GM18520 (cell line): ENCODE data around the gene SPOCK1.

ENCODE experiments used
- ATAC-seq: cut with Tn5 transposase; IDR thresholded peaks from one replicate; pipeline ENCODE4 v1.9.1; 2021; ENCODE audit not compliant: unreplicated experiment

The SPOCK1 gene

DNA sequence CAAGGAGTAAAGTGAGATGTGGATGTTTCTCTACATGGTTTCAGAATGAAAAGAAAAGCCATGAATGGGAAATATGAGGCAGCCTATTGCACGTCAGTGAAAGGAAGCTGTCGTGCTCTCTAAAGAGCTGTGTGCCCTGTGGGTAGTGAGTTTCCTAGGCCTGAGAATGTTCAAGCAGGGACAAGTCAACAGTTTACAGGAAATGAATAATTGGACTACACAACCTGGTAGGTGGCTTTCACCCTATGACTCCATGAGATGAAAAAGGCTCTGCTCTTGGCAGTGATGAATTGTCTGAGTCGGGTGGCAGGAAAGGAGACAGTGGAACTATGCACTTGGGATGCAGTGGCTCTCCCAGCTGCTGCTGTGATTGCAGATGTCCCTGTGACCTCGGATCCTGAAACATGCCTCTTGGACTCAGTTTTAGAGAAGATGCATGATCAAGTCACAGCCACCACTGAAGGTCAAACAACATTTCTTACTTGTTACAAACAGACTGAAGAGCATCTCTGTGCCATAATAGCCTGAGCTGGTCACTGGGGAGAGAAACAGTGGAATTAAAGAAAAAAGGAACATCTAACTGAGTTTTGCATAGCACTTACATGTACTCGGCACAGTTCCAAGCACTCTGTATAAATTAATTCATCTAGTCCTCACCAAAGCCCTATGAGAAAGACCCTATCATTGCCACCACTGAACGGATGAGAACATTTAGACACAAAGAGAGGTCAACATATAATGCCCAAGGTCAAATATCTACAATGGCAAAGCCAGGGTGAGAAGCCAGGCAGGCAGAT lies 293.7 kb downstream of the SPOCK1 start:
- ATAC-seq, result no peak

DNA sequence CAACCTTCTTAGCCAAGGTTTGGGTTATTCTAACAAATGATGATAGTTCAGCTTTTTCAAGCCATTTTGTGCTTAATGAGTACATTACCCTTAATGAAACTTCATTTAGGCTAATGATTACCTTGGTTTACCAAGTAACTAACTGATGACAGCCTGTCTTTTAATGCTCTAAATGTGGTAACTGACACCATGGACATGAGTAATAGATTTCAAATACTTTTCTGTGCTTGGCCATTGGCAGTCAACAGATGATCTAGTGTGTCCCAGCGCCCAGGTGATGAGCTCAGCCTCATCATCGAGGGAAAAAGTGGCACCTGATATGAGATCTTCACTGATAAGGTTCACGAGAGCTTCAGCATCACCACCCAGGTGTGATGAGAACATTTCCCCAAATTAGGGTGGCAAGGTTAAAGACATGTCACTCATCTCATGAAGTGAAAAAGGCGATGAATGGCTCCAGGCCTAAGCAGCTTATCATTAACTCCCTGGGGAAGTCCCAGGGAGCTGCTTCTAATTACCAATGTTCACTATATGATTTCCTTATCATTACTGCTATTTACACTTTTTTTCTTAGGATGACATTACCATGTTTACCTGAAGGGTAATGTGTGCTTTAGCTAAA lies 296.0 kb downstream of the SPOCK1 start:
- ATAC-seq, result peak; percentile 31

DNA sequence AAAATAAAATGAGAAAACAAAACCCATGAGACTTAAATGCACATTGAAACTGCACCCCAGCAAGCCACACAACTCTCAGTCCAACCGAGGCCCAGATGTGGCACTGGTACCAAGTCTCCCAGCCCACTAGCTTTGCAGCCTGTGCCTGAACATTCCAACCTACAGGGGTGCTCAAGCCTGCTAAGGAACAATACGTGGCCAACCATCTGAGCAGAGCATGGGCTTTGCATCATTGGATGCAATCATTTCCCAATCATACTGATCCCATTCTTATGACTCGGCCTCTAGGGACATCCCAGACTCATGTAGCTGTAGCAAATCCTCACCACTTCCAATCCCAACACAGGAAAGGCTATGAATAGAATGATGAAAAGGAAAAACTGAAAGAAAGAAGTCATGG lies 297.2 kb downstream of the SPOCK1 start:
- no peak for ATAC-seq

DNA sequence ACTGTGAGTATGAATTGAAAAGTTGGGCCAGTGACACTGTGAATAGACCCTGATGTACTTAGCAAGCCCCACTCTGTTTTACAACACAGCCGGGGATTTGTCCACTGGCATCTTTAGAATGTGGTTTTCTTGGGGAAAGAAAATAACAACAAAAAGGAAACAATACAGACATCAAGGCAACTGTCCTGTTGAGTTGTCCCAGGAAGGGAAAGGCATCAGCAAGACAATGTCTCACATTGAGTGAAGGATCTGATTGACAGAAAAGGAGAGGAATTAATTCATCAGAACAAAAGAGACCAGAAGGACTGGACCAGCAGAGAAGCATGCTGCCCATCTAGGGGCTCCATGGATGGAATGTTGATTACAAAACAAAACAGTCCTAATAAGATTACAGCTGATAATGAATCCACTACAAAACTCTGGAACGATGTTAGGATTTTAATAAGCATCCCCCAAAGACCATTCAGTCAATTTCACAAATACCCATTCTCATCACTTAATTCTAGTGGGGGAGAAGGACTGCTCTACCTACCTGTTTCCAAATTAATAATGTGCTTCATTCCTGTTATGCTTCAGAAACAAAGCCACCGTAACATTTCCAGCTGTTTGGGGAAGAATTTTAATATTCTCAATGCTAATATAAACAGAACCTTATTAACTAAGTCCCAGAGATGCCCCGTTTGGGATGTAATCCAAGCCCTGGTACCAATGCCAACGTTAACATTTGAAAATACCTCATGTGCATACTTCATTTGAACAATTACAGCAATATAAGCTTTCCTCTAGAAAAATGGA lies 298.0 kb downstream of the SPOCK1 start:
- ATAC-seq, result no peak

DNA sequence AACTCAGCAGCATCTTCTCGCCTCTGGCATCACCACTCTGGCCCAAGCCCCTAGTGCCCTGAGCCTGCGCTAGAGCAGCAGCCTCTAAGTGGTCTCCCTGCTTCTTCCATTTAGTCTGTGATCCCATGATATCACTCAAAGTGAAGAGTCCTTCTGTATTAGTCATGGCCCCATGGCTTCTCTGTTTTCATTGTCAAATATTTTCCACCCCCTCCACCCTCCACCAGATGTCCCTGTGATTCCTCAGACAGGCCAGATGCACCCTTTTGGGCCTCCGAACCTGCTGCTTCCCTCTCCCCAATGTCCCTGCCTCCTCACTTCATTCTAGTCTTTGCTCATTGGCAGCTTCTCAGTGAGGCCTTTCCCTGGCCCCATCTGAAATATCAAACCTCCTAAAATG lies 299.2 kb downstream of the SPOCK1 start:
- ATAC-seq, result no peak

DNA sequence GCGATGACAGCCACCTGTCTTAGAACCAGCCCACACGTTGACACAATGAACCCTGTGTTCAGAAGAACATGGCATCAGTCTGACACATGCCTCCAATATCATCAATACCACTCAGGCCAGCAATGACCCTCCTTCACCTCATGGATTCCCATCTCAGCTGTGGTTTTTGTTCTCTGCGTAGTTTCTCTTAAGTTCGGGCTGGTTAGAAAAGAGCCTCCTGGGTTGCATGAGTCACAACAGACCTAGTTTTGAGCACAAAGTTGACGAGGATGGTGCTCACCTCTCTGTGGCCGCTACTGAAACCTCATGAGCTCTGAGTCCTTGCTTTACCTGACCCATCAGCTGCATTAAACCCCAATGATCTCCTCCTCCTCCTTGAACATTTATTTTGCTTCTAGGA lies 299.9 kb downstream of the SPOCK1 start:
- no peak for ATAC-seq

DNA sequence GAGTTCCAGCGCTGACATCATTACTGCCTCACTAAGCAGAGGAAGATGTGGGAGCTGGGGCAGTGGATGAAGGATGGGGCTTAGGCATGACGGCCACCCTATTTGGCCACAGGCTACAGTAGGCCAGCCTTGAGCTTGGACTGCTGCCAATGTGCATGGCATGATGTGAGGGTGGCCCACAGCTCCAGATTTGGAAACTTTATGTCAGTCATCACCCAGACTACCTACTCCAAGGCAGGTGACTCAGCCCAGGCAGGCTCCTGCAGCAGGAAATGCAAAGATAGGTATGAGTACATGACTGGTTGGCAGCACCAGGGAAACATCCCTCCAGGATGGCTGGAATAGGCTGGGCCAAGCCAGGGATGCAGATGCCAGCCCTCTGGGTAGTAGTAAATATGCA lies 303.6 kb downstream of the SPOCK1 start:
- ATAC-seq, result no peak

DNA sequence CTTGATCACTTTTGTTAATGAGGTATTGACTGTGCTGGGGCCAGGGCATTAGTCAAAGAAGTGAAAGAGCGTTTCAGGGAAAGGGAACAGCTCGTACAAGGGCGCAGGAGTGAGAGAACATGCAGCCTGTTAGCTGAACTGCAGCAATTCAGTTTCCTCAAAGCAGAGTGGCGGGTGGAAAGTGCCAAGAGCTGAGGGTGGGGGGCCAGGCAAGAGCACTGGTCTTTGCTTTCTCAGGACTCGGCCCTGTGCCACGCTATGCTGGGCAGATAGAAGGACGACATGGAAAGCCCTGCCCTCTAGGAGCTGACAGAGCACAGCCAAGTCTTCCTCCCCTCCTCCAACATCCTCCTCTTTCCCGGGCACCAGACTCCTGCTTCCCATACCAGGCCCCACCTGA lies 304.8 kb downstream of the SPOCK1 start:
- ATAC-seq, result no peak

DNA sequence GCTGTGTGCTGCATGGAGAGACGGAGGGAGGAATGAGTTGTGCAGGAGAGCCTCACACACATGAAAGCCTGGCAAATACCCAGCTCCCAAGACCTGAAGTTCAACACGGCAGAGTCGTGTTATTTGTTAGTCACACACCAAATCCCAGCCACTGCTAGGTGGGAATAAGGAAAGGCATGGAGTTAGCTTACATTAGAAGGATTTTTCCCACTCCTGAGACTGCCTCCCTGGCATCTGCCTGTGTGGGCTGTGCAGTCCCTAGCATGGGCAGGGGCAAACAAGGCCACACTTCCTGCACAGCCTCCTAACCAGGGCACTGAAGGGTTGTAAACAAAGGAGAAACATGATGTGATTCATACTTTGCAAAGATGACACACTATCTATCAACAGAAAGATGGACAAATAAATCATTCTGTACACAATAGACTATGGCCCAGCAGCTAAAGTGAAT lies 306.8 kb downstream of the SPOCK1 start:
- ATAC-seq, result no peak

DNA sequence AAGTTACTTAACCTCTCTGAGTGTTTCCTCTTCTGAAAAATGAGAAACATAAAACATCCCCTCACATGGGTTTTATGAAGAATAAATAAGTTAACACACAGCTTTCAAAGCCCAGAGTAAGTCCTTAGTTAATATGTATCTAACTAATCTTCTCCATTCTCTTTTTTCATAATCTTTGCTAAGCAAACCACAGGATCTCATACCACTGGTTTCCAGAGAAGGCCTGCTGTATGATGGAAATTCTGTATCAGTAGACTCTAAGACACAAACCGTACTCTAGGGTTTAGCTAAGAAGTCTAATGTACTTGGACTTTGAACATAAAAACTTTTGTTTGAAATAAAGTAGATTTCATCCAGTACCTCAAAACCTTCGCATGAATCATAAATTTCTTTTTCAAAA lies 307.9 kb downstream of the SPOCK1 start:
- no peak for ATAC-seq

DNA sequence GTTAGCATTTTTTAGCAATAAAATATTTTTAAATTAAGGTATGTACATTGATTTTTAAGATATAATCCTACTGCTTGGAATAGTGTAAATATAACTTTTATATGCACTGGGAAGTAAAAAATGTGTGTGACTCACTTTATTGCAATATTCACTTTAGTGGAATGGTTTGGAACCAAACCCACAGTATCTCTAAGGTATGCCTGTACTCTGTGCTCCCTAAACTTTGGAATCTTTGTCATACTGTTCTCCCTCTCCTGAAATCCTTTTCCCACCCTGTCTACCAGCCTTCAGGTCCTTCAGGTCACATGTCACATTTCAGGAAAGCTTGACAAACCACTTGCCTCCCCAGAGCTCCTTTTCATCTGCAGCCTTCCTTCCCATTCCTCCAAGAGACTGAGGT lies 308.7 kb downstream of the SPOCK1 start:
- ATAC-seq, result no peak

DNA sequence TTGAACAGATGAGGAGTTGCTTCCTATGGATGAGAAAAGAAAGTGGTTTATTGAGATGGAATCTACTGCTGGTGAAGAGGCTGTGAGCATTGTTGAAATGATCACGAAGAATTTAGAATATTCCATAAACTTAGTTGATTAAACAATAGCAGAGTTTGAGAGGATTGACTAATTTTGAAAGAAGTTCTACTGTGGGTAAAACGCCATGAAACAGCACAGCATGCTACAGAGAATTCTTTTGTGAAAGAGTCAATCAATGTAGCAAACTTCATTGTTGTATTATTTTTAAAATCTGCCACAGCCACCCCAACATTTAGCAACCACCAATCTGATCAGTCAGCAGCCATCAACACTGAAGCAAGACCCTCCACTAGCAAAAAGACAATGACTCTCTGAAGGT lies 309.1 kb downstream of the SPOCK1 start:
- no peak for ATAC-seq

DNA sequence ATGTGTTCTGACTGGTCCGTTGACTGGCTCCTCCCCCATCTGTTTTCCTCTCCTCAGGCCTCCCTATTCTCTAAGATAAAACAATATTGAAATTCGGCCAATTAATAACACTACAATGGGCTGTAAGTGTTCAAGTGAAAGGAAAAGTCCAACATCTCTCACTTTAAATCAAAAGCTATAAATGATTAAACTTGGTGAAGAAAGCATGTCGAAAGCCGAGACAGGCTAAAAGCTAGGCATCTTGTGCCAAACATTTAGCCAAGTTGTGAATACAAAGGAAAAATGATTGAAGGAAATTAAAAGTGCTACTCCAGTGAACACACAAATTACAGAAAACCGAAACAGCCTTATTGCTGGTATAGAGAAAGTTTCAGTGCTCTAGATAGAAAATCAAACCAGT lies 310.6 kb downstream of the SPOCK1 start:
- no peak for ATAC-seq

DNA sequence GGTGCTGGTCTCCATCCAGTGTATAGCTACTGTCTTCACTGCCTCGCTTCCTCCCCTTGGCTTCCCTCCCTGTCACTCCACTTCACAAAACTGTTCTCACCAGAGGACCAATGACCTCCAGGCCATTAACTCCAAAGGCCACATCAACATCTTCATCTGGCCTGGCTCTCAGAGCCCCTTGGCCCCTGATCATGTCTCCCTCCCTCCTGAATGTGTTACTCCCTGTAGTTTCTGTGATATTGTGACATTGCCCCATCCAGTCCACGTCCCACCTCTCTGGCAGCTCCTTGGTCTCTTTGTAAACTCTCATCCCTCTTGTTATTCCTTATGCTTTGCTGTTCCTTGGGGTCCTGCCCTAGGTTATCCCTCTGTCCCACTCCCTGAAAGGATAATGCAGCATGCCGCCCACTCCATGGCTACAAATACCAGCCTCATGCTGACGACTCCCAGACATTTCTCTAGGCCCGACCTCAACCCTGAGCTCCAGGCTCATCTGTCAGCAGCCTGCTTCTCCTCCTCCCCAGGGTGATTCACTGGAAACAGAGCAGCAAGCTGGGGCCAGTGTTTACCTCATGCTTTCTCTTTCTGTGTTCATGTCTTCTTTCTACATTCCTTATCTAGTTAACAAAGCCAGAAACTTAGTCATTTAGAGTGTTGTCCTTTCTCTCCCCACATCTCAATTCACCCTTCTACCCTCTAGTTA lies 312.2 kb downstream of the SPOCK1 start:
- no peak for ATAC-seq

DNA sequence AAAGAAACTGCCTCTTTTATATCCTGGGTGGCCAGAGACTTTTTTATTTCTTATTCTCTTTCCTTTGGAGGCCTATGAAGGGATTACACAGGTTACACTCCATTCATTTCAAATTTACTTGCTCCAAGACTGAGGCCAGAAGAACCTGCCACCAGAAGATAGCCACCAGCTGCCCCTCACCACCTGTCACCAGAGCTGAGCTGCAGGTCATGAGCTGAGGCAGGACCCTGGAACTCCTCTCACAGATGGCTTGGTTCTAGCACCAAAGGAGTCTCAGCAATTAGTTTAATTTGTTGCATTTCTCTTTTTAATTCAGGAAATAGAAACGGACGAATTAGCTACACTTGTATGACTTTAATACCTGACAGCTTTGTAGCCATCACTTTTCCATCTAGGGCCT lies 313.9 kb downstream of the SPOCK1 start:
- ATAC-seq, result no peak

DNA sequence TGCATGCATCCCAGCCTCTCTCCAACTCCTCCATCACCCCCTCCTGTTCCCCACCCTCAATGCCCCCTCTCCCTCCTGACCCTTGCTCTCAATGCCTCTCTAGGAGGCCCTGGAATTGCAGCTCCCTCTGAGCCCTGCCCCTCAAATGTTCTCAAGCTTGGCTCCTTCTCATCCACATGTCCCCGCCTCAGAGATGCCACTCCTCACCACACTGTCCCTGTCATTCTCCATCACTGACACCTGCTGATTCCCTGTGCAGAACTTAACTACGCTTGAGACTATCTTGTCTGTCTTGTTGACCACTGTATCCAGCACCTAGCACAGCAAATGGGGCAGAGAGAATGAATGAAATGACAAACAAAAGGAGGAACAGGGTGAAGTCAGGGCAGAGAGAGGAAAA lies 314.4 kb downstream of the SPOCK1 start:
- no peak for ATAC-seq

DNA sequence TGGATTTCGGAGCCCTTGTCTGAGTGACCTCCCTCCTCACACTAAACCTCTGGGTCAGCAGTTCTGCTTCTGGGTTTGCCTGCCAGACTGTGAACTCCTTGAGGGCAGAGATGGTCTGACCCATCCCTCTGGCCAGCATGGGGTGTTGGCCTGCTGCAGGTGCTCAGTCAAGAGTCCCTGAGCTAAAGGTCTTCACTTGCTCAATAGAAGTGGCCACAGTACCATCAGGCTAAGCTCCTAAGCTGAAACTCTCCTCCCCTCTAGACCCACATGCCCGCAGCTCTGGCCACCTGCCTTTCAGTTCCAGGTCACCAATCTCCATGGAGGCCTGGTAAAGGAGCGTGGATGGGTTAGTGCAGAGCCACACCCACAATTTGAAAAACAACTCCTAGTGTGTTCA lies 316.6 kb downstream of the SPOCK1 start:
- no peak for ATAC-seq

DNA sequence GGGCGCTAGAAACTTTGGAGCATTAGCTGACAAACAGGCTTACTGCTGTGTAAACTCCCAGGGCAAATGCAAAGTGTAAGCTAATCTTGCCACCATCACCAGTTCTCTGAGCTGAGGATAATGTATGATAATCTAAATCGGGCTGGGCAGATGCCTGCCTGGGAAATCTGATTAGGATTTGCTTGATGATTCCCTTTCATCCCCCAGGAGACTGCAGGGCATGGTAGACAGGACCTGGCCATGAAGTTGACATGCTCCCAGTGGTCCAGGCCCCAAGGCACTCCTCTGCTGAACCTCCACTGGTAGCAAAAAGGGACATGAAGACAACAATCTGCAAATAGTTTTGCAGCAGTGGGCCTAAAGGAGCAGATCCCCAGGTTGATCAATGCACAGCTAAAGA lies 317.5 kb downstream of the SPOCK1 start:
- ATAC-seq, result no peak

DNA sequence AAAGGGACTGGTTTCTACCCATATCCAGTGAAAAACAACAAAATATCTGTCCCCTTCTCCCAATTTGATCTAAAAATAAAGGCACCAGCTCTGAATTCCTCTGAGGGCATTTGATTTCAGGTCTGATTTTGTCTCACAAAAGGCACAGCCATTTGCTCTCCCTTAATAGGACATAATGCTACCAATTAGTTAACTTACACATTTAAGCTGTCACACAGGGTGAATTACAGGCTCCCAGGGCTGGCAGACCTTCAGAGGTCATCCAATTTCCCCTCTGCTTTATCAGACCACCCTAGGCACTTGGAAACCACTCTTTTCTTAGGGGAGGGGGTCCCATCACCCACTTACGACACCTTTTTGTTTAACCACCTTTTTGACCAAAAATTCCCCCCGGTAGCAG lies 319.9 kb downstream of the SPOCK1 start:
- no peak for ATAC-seq

DNA sequence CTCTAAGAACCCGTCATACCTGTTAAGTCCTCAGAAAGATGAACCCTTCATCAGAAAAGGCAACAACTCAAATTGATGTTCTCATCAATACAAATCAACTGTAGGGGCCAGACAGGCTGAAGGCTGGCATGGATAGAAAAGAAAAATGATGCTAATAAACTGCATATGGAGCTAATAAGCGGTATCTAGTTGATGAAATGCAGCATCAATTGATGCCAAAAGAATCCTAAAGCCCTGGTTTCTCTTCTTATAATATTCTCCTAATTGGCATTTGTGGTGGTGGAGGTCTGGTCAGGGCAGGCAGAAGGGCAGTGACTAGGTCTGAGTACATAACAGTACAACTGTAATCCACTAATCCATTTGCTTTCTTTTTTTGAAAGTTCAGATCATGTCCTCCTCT lies 322.5 kb downstream of the SPOCK1 start:
- no peak for ATAC-seq

DNA sequence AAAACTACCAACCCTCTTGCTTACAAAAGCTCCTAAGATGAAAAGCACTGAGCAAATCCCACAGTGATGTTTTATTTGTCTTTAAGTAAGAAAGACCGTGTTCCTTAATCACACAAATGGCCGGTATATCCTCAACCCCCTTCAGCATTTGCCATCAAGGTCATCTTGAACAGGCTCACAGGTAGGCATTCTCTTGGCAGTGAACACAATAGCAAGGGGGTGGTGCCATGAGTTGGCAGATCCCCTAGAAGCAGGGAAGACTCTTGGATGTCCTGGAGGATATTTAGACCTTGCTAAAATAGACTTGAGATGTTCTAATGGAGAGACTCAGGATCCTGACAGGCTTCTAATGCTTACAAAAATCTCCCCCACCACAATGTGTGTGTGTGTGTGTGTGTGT lies 323.0 kb downstream of the SPOCK1 start:
- no peak for ATAC-seq
